Activated CD4-positive, alpha-beta T cell treated with anti-CD3 and anti-CD28 coated beads, Interleukin-10, Interleukin-2, amounts not matched to agents 100 ng/mL and 50 ng/mL, durations not matched to agents 16 hours and 8 hours (primary cell): Measurements from ENCODE around the gene RCSD1.

Source experiments
- DNase-seq: peaks from one replicate; pipeline ENCODE4 v3.0.0-alpha.2; 2020

RCSD1 gene

GRCh38 chr1:167643441-167643840, 13.4 kb downstream of the RCSD1 start:
- DNase-seq, result no peak

- no peak for DNase-seq
Measured at GRCh38 chr1:167644551-167644950, 14.5 kb downstream of the RCSD1 start.

GRCh38 chr1:167645140-167645541, 15.1 kb downstream of the RCSD1 start:
- DNase-seq, result no peak

- DNase-seq, result no peak
Measured at GRCh38 chr1:167645625-167646414, 15.8 kb downstream of the RCSD1 start.

- no peak for DNase-seq
Measured at GRCh38 chr1:167648252-167648849, 18.3 kb downstream of the RCSD1 start.

- no peak for DNase-seq
Measured at GRCh38 chr1:167648978-167649744, 19.1 kb downstream of the RCSD1 start.

GRCh38 chr1:167650269-167651160, 20.5 kb downstream of the RCSD1 start:
- no peak for DNase-seq

GRCh38 chr1:167651161-167651693, 21.2 kb downstream of the RCSD1 start:
- DNase-seq, result no peak

GRCh38 chr1:167654975-167655575, 25.0 kb downstream of the RCSD1 start:
- no peak for DNase-seq

GRCh38 chr1:167656657-167657056, 26.6 kb downstream of the RCSD1 start:
- no peak for DNase-seq

- DNase-seq, result no peak
Measured at GRCh38 chr1:167658574-167659328, 28.7 kb downstream of the RCSD1 start.

GRCh38 chr1:167659450-167659849, 29.4 kb downstream of the RCSD1 start:
- no peak for DNase-seq

- DNase-seq, result no peak
Measured at GRCh38 chr1:167659881-167660280, 29.8 kb downstream of the RCSD1 start.

GRCh38 chr1:167661527-167662426, 31.7 kb downstream of the RCSD1 start:
- no peak for DNase-seq

- DNase-seq, result no peak
Measured at GRCh38 chr1:167663002-167663772, 33.2 kb downstream of the RCSD1 start.

GRCh38 chr1:167665469-167665868, 35.4 kb downstream of the RCSD1 start:
- DNase-seq, result no peak

- DNase-seq, result no peak
Measured at GRCh38 chr1:167666416-167666815, 36.4 kb downstream of the RCSD1 start.

- DNase-seq, result no peak
Measured at GRCh38 chr1:167667536-167667935, 37.5 kb downstream of the RCSD1 start.

GRCh38 chr1:167668108-167668507, 38.1 kb downstream of the RCSD1 start:
- no peak for DNase-seq
